Measurements from ENCODE around the gene PELO.
A peak's percentile ranks its signal among the peaks of the same experiment; 100 is the strongest.
"Not testable (repeated sequence)": the region's sequence is repeated elsewhere in the genome, so short reads cannot be mapped to it uniquely, and the experiment has no call there.

The PELO gene

DNA sequence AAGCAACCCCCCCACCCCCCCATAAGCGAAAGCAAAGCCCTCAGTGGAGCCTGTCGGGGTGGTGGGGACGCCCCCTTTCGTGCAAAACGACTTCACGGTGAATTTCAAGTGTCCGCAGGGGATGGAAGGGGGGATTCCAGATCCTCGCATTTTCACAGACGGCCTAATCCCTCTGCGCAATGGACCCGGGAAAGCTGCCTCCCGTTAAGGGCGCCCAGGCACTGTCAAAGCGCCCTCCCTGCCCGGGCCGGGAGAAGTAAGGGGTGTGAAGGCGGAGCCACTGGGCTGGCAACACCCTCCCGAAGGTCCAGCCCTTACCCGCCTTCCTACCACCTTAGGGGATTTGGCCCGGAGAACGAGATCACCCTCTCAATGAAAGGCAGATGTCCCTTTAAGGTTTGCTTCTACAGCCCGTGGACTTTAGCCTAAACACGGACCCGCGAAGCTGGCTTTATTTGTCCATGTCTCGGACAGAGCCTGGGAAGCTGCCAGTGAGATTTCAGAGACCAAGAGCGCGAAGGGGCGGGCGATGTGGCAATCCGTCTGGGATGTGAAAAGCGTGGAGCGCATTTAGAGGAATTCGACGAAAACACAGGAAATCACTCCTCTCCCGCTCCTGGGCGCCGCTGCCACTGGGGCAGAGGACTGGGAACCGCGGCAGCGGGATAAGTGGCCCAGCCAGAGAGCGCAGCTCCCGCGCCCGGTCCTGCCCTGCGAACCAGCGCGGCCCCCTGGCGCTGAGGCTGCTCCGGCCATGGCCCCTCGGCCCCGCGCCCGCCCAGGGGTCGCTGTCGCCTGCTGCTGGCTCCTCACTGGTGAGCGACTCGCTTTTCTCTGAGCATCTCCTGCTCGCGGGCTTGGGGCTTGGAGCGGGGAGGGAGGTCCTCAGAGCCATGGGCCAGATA lies at the start of gene PELO, which contains the start of gene ITGA1:
Gene PELO (plus strand): TSS at position 317 of the 905 bp plus-strand sequence. CDS start 12,479 bp downstream, outside the sequence.
Gene ITGA1 (plus strand): TSS at position 317 of the 905 bp plus-strand sequence. CDS start 438 bp downstream, at position 755.
- peak; percentile 62 for DNase-seq (ENCODE audit: low spot score)
- in situ Hi-C loops (cut with MboI; ENCODE audit: low sequenced_read_pairs, unreplicated experiment): no loop called here
- TF ChIP-seq, protein P1, sequence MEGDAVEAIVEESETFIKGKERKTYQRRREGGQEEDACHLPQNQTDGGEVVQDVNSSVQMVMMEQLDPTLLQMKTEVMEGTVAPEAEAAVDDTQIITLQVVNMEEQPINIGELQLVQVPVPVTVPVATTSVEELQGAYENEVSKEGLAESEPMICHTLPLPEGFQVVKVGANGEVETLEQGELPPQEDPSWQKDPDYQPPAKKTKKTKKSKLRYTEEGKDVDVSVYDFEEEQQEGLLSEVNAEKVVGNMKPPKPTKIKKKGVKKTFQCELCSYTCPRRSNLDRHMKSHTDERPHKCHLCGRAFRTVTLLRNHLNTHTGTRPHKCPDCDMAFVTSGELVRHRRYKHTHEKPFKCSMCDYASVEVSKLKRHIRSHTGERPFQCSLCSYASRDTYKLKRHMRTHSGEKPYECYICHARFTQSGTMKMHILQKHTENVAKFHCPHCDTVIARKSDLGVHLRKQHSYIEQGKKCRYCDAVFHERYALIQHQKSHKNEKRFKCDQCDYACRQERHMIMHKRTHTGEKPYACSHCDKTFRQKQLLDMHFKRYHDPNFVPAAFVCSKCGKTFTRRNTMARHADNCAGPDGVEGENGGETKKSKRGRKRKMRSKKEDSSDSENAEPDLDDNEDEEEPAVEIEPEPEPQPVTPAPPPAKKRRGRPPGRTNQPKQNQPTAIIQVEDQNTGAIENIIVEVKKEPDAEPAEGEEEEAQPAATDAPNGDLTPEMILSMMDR (IDR thresholded peaks at IDR 0.05; ENCODE audit: borderline replicate concordance, control extremely low read depth, extremely low read depth, insufficient read depth, missing control alignments): peak; percentile 74

GRCh38 chr5:52738095-52738506 lies 49.6 kb upstream of the PELO start:
- no peak for DNase-seq (ENCODE audit: low spot score)
- in situ Hi-C loops (cut with MboI; ENCODE audit: low sequenced_read_pairs, unreplicated experiment): no loop called here
- TF ChIP-seq, protein P1 (IDR thresholded peaks at IDR 0.05; ENCODE audit: borderline replicate concordance, control extremely low read depth, extremely low read depth, insufficient read depth, missing control alignments): no peak

- in situ Hi-C loops (cut with MboI; ENCODE audit: low sequenced_read_pairs, unreplicated experiment): no loop called here
- DNase-seq (ENCODE audit: low spot score): no peak
- TF ChIP-seq, protein P1 (IDR thresholded peaks at IDR 0.05; ENCODE audit: borderline replicate concordance, control extremely low read depth, extremely low read depth, insufficient read depth, missing control alignments): no peak
Measured at GRCh38 chr5:52740007-52740406, 47.7 kb upstream of the PELO start.

GRCh38 chr5:52743012-52743411 lies 44.7 kb upstream of the PELO start:
- TF ChIP-seq, protein P1 (IDR thresholded peaks at IDR 0.05; ENCODE audit: borderline replicate concordance, control extremely low read depth, extremely low read depth, insufficient read depth, missing control alignments): no peak
- in situ Hi-C loops (cut with MboI; ENCODE audit: low sequenced_read_pairs, unreplicated experiment): no loop called here
- DNase-seq (ENCODE audit: low spot score): no peak

- in situ Hi-C loops (cut with MboI; ENCODE audit: low sequenced_read_pairs, unreplicated experiment): no loop called here
- DNase-seq (ENCODE audit: low spot score): no peak
- TF ChIP-seq, protein P1 (IDR thresholded peaks at IDR 0.05; ENCODE audit: borderline replicate concordance, control extremely low read depth, extremely low read depth, insufficient read depth, missing control alignments): no peak
Measured at GRCh38 chr5:52743529-52743928, 44.2 kb upstream of the PELO start.

GRCh38 chr5:52743970-52744369 lies 43.7 kb upstream of the PELO start:
- in situ Hi-C loops (cut with MboI; ENCODE audit: low sequenced_read_pairs, unreplicated experiment): no loop called here
- TF ChIP-seq, protein P1 (IDR thresholded peaks at IDR 0.05; ENCODE audit: borderline replicate concordance, control extremely low read depth, extremely low read depth, insufficient read depth, missing control alignments): no peak

GRCh38 chr5:52744867-52745458 lies 42.8 kb upstream of the PELO start:
- DNase-seq (ENCODE audit: low spot score); in situ Hi-C loops (cut with MboI; ENCODE audit: low sequenced_read_pairs, unreplicated experiment): not testable (repeated sequence)

More at GRCh38 chr5:52743970-52744369, 43.7 kb upstream of the PELO start:
- no peak for DNase-seq (ENCODE audit: low spot score)

Data from GM13976 (cell line).